ENCODE measurements around the gene THSD4.

Gene THSD4

GRCh38 chr15:71440489-71441110, 325.3 kb downstream of the THSD4 start:
- Histone ChIP-seq H3K4me3 (ENCODE audit: low read length) (no peak overlapping the region), H3K27me3 (replicated peaks; ENCODE audit: control insufficient read depth, insufficient read depth, low read length) (no peaks in the 10 kb centered on the region), H3K9me3 (ENCODE audit: control insufficient read depth, low read length) (no peaks in the 10 kb centered on the region), H3K36me3 (ENCODE audit: control insufficient read depth, insufficient read depth, low read length, severe bottlenecking) (no peaks in the 10 kb centered on the region), H3K4me1 (ENCODE audit: control insufficient read depth, insufficient read depth, low read length) (peaks cover 8% of the 10 kb centered on the region), H3K9ac (ENCODE audit: low read length) (no peak overlapping the region)
- peak; percentile 82 for DNase-seq (ENCODE audit: low read depth)

- DNase-seq (ENCODE audit: low read depth) = peak; percentile 85
- Histone ChIP-seq H3K27me3 (replicated peaks; ENCODE audit: control insufficient read depth, insufficient read depth, low read length) (no peaks in the 10 kb centered on the region), H3K36me3 (ENCODE audit: control insufficient read depth, insufficient read depth, low read length, severe bottlenecking) (no peaks in the 10 kb centered on the region)
Observed at GRCh38 chr15:71443538-71443937, 328.3 kb downstream of the THSD4 start.

GRCh38 chr15:71444032-71444810, 328.9 kb downstream of the THSD4 start:
- Histone ChIP-seq H3K4me1 (ENCODE audit: control insufficient read depth, insufficient read depth, low read length) (peaks cover 8% of the 10 kb centered on the region), H3K9ac (ENCODE audit: low read length) (no peak overlapping the region), H3K9me3 (ENCODE audit: control insufficient read depth, low read length) (no peaks in the 10 kb centered on the region), H3K27me3 (replicated peaks; ENCODE audit: control insufficient read depth, insufficient read depth, low read length) (no peaks in the 10 kb centered on the region), H3K4me3 (ENCODE audit: low read length) (no peak overlapping the region), H3K36me3 (ENCODE audit: control insufficient read depth, insufficient read depth, low read length, severe bottlenecking) (no peaks in the 10 kb centered on the region)
- no peak for DNase-seq (ENCODE audit: low read depth)

More at GRCh38 chr15:71443538-71443937, 328.3 kb downstream of the THSD4 start:
- H3K9ac ChIP-seq (ENCODE audit: low read length) = no peak overlapping the region
- H3K4me1 ChIP-seq (ENCODE audit: control insufficient read depth, insufficient read depth, low read length) = peaks cover 8% of the 10 kb centered on the region
- no peaks in the 10 kb centered on the region for H3K9me3 ChIP-seq (ENCODE audit: control insufficient read depth, low read length)
- H3K4me3 ChIP-seq (ENCODE audit: low read length) = no peak overlapping the region

- Histone ChIP-seq H3K9me3 (ENCODE audit: control insufficient read depth, low read length) (no peaks in the 10 kb centered on the region), H3K9ac (ENCODE audit: low read length) (no peak overlapping the region), H3K4me3 (ENCODE audit: low read length) (no peak overlapping the region), H3K36me3 (ENCODE audit: control insufficient read depth, insufficient read depth, low read length, severe bottlenecking) (no peaks in the 10 kb centered on the region), H3K4me1 (ENCODE audit: control insufficient read depth, insufficient read depth, low read length) (peaks cover 8% of the 10 kb centered on the region), H3K27me3 (replicated peaks; ENCODE audit: control insufficient read depth, insufficient read depth, low read length) (no peaks in the 10 kb centered on the region)
- DNase-seq (ENCODE audit: low read depth) = no peak
Observed at GRCh38 chr15:71444866-71445590, 329.8 kb downstream of the THSD4 start.

GRCh38 chr15:71447328-71448250, 332.3 kb downstream of the THSD4 start:
- Histone ChIP-seq H3K27me3 (replicated peaks; ENCODE audit: control insufficient read depth, insufficient read depth, low read length) (no peaks in the 10 kb centered on the region), H3K36me3 (ENCODE audit: control insufficient read depth, insufficient read depth, low read length, severe bottlenecking) (no peaks in the 10 kb centered on the region), H3K4me3 (ENCODE audit: low read length) (no peak overlapping the region), H3K4me1 (ENCODE audit: control insufficient read depth, insufficient read depth, low read length) (peaks cover 8% of the 10 kb centered on the region), H3K9ac (ENCODE audit: low read length) (no peak overlapping the region), H3K9me3 (ENCODE audit: control insufficient read depth, low read length) (no peaks in the 10 kb centered on the region)
- DNase-seq (ENCODE audit: low read depth) = peak; percentile 55

GRCh38 chr15:71448688-71449114, 333.4 kb downstream of the THSD4 start:
- Histone ChIP-seq H3K27me3 (replicated peaks; ENCODE audit: control insufficient read depth, insufficient read depth, low read length) (no peaks in the 10 kb centered on the region), H3K4me3 (ENCODE audit: low read length) (no peak overlapping the region), H3K9ac (ENCODE audit: low read length) (no peak overlapping the region), H3K36me3 (ENCODE audit: control insufficient read depth, insufficient read depth, low read length, severe bottlenecking) (no peaks in the 10 kb centered on the region), H3K4me1 (ENCODE audit: control insufficient read depth, insufficient read depth, low read length) (no peaks in the 10 kb centered on the region), H3K9me3 (ENCODE audit: control insufficient read depth, low read length) (no peaks in the 10 kb centered on the region)
- DNase-seq (ENCODE audit: low read depth) = peak; percentile 85

GRCh38 chr15:71449363-71449762, 334.1 kb downstream of the THSD4 start:
- H3K27me3 ChIP-seq (replicated peaks; ENCODE audit: control insufficient read depth, insufficient read depth, low read length) = no peaks in the 10 kb centered on the region
- no peak overlapping the region for H3K4me3 ChIP-seq (ENCODE audit: low read length)
- H3K9ac ChIP-seq (ENCODE audit: low read length) = no peak overlapping the region
- H3K4me1 ChIP-seq (ENCODE audit: control insufficient read depth, insufficient read depth, low read length) = no peaks in the 10 kb centered on the region
- DNase-seq (ENCODE audit: low read depth) = no peak
- no peaks in the 10 kb centered on the region for H3K9me3 ChIP-seq (ENCODE audit: control insufficient read depth, low read length)
- no peaks in the 10 kb centered on the region for H3K36me3 ChIP-seq (ENCODE audit: control insufficient read depth, insufficient read depth, low read length, severe bottlenecking)

- no peak for DNase-seq (ENCODE audit: low read depth)
- H3K9ac ChIP-seq (ENCODE audit: low read length) = no peak overlapping the region
- no peaks in the 10 kb centered on the region for H3K36me3 ChIP-seq (ENCODE audit: control insufficient read depth, insufficient read depth, low read length, severe bottlenecking)
Observed at GRCh38 chr15:71449956-71450355, 334.7 kb downstream of the THSD4 start.

GRCh38 chr15:71451130-71451529, 335.9 kb downstream of the THSD4 start:
- no peak for DNase-seq (ENCODE audit: low read depth)
- Histone ChIP-seq H3K36me3 (ENCODE audit: control insufficient read depth, insufficient read depth, low read length, severe bottlenecking) (no peaks in the 10 kb centered on the region), H3K4me3 (ENCODE audit: low read length) (no peak overlapping the region), H3K9ac (ENCODE audit: low read length) (no peak overlapping the region), H3K27me3 (replicated peaks; ENCODE audit: control insufficient read depth, insufficient read depth, low read length) (no peaks in the 10 kb centered on the region), H3K4me1 (ENCODE audit: control insufficient read depth, insufficient read depth, low read length) (no peaks in the 10 kb centered on the region), H3K9me3 (ENCODE audit: control insufficient read depth, low read length) (no peaks in the 10 kb centered on the region)

More at GRCh38 chr15:71449956-71450355, 334.7 kb downstream of the THSD4 start:
- Histone ChIP-seq H3K4me3 (ENCODE audit: low read length) (no peak overlapping the region), H3K9me3 (ENCODE audit: control insufficient read depth, low read length) (no peaks in the 10 kb centered on the region), H3K27me3 (replicated peaks; ENCODE audit: control insufficient read depth, insufficient read depth, low read length) (no peaks in the 10 kb centered on the region), H3K4me1 (ENCODE audit: control insufficient read depth, insufficient read depth, low read length) (no peaks in the 10 kb centered on the region)

- no peaks in the 10 kb centered on the region for H3K36me3 ChIP-seq (ENCODE audit: control insufficient read depth, insufficient read depth, low read length, severe bottlenecking)
- no peak for DNase-seq (ENCODE audit: low read depth)
- no peaks in the 10 kb centered on the region for H3K9me3 ChIP-seq (ENCODE audit: control insufficient read depth, low read length)
- no peaks in the 10 kb centered on the region for H3K4me1 ChIP-seq (ENCODE audit: control insufficient read depth, insufficient read depth, low read length)
- no peaks in the 10 kb centered on the region for H3K27me3 ChIP-seq (replicated peaks; ENCODE audit: control insufficient read depth, insufficient read depth, low read length)
- H3K9ac ChIP-seq (ENCODE audit: low read length) = no peak overlapping the region
- no peak overlapping the region for H3K4me3 ChIP-seq (ENCODE audit: low read length)
Observed at GRCh38 chr15:71452893-71453292, 337.6 kb downstream of the THSD4 start.

Measured in adipocyte (in vitro differentiated cells).